Central memory CD8-positive, alpha-beta T cell (primary cell): Measurements from ENCODE around the gene FMNL2.

ENCODE experiments used
- ATAC-seq: fragments of 150-1000 bp; cut with Tn5 transposase; replicated peaks from 2 replicates; pipeline ENCODE4 v1.10.0; 2022; ENCODE audit warnings: mild to moderate bottlenecking, moderate FRiP score, moderate number of reproducible peaks; ENCODE audit not compliant: poor library complexity, severe bottlenecking; ENCODE audit errors: extremely low read depth
- DNase-seq, 2 donors: peaks; one replicate each; pipeline ENCODE4 v3.0.0; 2021; ENCODE audit warnings: low spot score in 2 of 2
- H3K27ac Mint-ChIP-seq: one replicate; pipeline ENCODE4 v1.8.0; 2022; ENCODE audit warnings: low read depth, mild to moderate bottlenecking, moderate library complexity, mixed read lengths
- H3K27me3 Mint-ChIP-seq: one replicate; pipeline ENCODE4 v1.8.0; 2022; ENCODE audit warnings: mixed read lengths
- H3K36me3 Mint-ChIP-seq: one replicate; pipeline ENCODE4 v1.8.0; 2022; ENCODE audit warnings: mild to moderate bottlenecking, moderate library complexity, mixed read lengths; ENCODE audit not compliant: insufficient read depth
- H3K4me1 Mint-ChIP-seq: one replicate; pipeline ENCODE4 v1.8.0; 2022; ENCODE audit warnings: mixed read lengths
- H3K4me3 Mint-ChIP-seq: one replicate; pipeline ENCODE4 v1.8.0; 2022; ENCODE audit warnings: mild to moderate bottlenecking, moderate library complexity, mixed read lengths
- H3K9me3 Mint-ChIP-seq: one replicate; pipeline ENCODE4 v1.8.0; 2022; ENCODE audit warnings: mixed read lengths

The FMNL2 gene

GRCh38 chr2:152626911-152627339 is 292.0 kb downstream of the FMNL2 start:
- ATAC-seq (no peak), DNase-seq (no peak)
- Mint-ChIP-seq H3K27ac (no peak overlapping the region), H3K4me3 (no peak overlapping the region), H3K9me3 (no peaks in the 10 kb centered on the region), H3K27me3 (peaks cover 32% of the 10 kb centered on the region), H3K4me1 (no peaks in the 10 kb centered on the region), H3K36me3 (peaks cover 2% of the 10 kb centered on the region)

GRCh38 chr2:152627351-152627957 is 292.5 kb downstream of the FMNL2 start:
- ATAC-seq, result no peak
- no peak for DNase-seq

GRCh38 chr2:152629202-152629601 is 294.2 kb downstream of the FMNL2 start:
- Mint-ChIP-seq H3K27me3 (peaks cover 22% of the 10 kb centered on the region), H3K4me1 (no peaks in the 10 kb centered on the region)

More at GRCh38 chr2:152627351-152627957, 292.5 kb downstream of the FMNL2 start:
- Mint-ChIP-seq H3K4me1 (no peaks in the 10 kb centered on the region), H3K9me3 (no peaks in the 10 kb centered on the region), H3K27ac (no peak overlapping the region), H3K36me3 (peaks cover under 1% of the 10 kb centered on the region), H3K27me3 (peaks cover 27% of the 10 kb centered on the region), H3K4me3 (no peak overlapping the region)

GRCh38 chr2:152630466-152630865 is 295.5 kb downstream of the FMNL2 start:
- H3K4me1 Mint-ChIP-seq, result no peaks in the 10 kb centered on the region
- no peak overlapping the region for H3K4me3 Mint-ChIP-seq
- peaks cover 17% of the 10 kb centered on the region for H3K27me3 Mint-ChIP-seq
- no peaks in the 10 kb centered on the region for H3K9me3 Mint-ChIP-seq
- H3K36me3 Mint-ChIP-seq, result no peaks in the 10 kb centered on the region
- ATAC-seq, result no peak
- DNase-seq, result no peak
- no peak overlapping the region for H3K27ac Mint-ChIP-seq

More at GRCh38 chr2:152629202-152629601, 294.2 kb downstream of the FMNL2 start:
- Mint-ChIP-seq H3K27ac (no peak overlapping the region), H3K9me3 (no peaks in the 10 kb centered on the region), H3K36me3 (no peaks in the 10 kb centered on the region), H3K4me3 (no peak overlapping the region)
- no peak for ATAC-seq
- DNase-seq, result no peak

- H3K4me1 Mint-ChIP-seq, result no peaks in the 10 kb centered on the region
- no peak overlapping the region for H3K4me3 Mint-ChIP-seq
- H3K9me3 Mint-ChIP-seq, result no peaks in the 10 kb centered on the region
- H3K36me3 Mint-ChIP-seq, result no peaks in the 10 kb centered on the region
- DNase-seq (no peak), ATAC-seq (no peak)
- no peak overlapping the region for H3K27ac Mint-ChIP-seq
- peaks cover 20% of the 10 kb centered on the region for H3K27me3 Mint-ChIP-seq
Observed at GRCh38 chr2:152632736-152633135, 297.8 kb downstream of the FMNL2 start.

GRCh38 chr2:152635635-152636298 is 300.8 kb downstream of the FMNL2 start:
- Mint-ChIP-seq H3K27ac (no peak overlapping the region), H3K4me3 (no peak overlapping the region), H3K36me3 (no peaks in the 10 kb centered on the region), H3K27me3 (peaks cover 9% of the 10 kb centered on the region), H3K4me1 (no peaks in the 10 kb centered on the region), H3K9me3 (no peaks in the 10 kb centered on the region)
- ATAC-seq (no peak), DNase-seq (peak; percentile 29 to 51)

GRCh38 chr2:152637251-152637650 is 302.3 kb downstream of the FMNL2 start:
- Mint-ChIP-seq H3K4me3 (no peak overlapping the region), H3K27ac (no peak overlapping the region), H3K9me3 (no peaks in the 10 kb centered on the region), H3K36me3 (peaks cover 3% of the 10 kb centered on the region), H3K4me1 (no peaks in the 10 kb centered on the region), H3K27me3 (peaks cover 9% of the 10 kb centered on the region)
- DNase-seq (no peak), ATAC-seq (no peak)

- Mint-ChIP-seq H3K9me3 (no peaks in the 10 kb centered on the region), H3K4me3 (no peak overlapping the region)
Observed at GRCh38 chr2:152638056-152638455, 303.1 kb downstream of the FMNL2 start.

GRCh38 chr2:152638590-152638989 is 303.6 kb downstream of the FMNL2 start:
- H3K4me3 Mint-ChIP-seq, result no peak overlapping the region
- H3K4me1 Mint-ChIP-seq, result no peaks in the 10 kb centered on the region
- H3K27me3 Mint-ChIP-seq, result peaks cover 9% of the 10 kb centered on the region
- ATAC-seq, result no peak
- no peak overlapping the region for H3K27ac Mint-ChIP-seq
- peaks cover 3% of the 10 kb centered on the region for H3K36me3 Mint-ChIP-seq
- H3K9me3 Mint-ChIP-seq, result no peaks in the 10 kb centered on the region
- DNase-seq, result no peak

More at GRCh38 chr2:152638056-152638455, 303.1 kb downstream of the FMNL2 start:
- no peak overlapping the region for H3K27ac Mint-ChIP-seq
- ATAC-seq (no peak), DNase-seq (no peak)
- peaks cover 9% of the 10 kb centered on the region for H3K27me3 Mint-ChIP-seq
- no peaks in the 10 kb centered on the region for H3K4me1 Mint-ChIP-seq
- H3K36me3 Mint-ChIP-seq, result peaks cover 3% of the 10 kb centered on the region

- no peaks in the 10 kb centered on the region for H3K9me3 Mint-ChIP-seq
- DNase-seq (no peak), ATAC-seq (no peak)
- H3K27ac Mint-ChIP-seq, result peak overlapping the region; percentile 24
- no peaks in the 10 kb centered on the region for H3K27me3 Mint-ChIP-seq
- H3K4me3 Mint-ChIP-seq, result no peak overlapping the region
- no peaks in the 10 kb centered on the region for H3K4me1 Mint-ChIP-seq
- H3K36me3 Mint-ChIP-seq, result peaks cover 9% of the 10 kb centered on the region
Observed at GRCh38 chr2:152644189-152644873, 309.4 kb downstream of the FMNL2 start.

GRCh38 chr2:152646264-152646663 is 311.3 kb downstream of the FMNL2 start:
- DNase-seq (no peak), ATAC-seq (no peak)
- no peaks in the 10 kb centered on the region for H3K4me1 Mint-ChIP-seq
- H3K36me3 Mint-ChIP-seq, result peaks cover 14% of the 10 kb centered on the region
- H3K27ac Mint-ChIP-seq, result no peak overlapping the region
- H3K27me3 Mint-ChIP-seq, result no peaks in the 10 kb centered on the region
- H3K9me3 Mint-ChIP-seq, result no peaks in the 10 kb centered on the region
- H3K4me3 Mint-ChIP-seq, result no peak overlapping the region

GRCh38 chr2:152646775-152647174 is 311.8 kb downstream of the FMNL2 start:
- ATAC-seq, result no peak
- Mint-ChIP-seq H3K27ac (no peak overlapping the region), H3K9me3 (no peaks in the 10 kb centered on the region), H3K4me3 (no peak overlapping the region), H3K36me3 (peaks cover 14% of the 10 kb centered on the region), H3K27me3 (no peaks in the 10 kb centered on the region), H3K4me1 (no peaks in the 10 kb centered on the region)
- DNase-seq, result no peak

- Mint-ChIP-seq H3K27me3 (no peaks in the 10 kb centered on the region), H3K9me3 (no peaks in the 10 kb centered on the region), H3K4me3 (no peak overlapping the region), H3K4me1 (no peaks in the 10 kb centered on the region), H3K27ac (no peak overlapping the region), H3K36me3 (peaks cover 12% of the 10 kb centered on the region)
- DNase-seq (no peak), ATAC-seq (no peak)
Observed at GRCh38 chr2:152647552-152647951, 312.6 kb downstream of the FMNL2 start.
